ENCODE data around the gene GAL3ST3. TPM values are rescaled to one million over a fixed set of nuclear protein-coding genes. Genes with fewer than 3 reads are reported as not detected.
A peak's percentile ranks its signal among the peaks of the same experiment; 100 is the strongest.

GAL3ST3 gene
- total RNA-seq, 1 donor from 2014 or later: 1.5 TPM

- DNase-seq (ENCODE audit: missing footprints): no peak
- ATAC-seq: no peak
- intact Hi-C loops (cut with DNase I): no loop called here
These were observed 45.7 kb downstream of the GAL3ST3 start for GRCh38 chr11:66003291-66003690.

- no peak for DNase-seq (ENCODE audit: missing footprints)
- ATAC-seq: peak; percentile 84
- intact Hi-C loops (cut with DNase I): loop anchor here (1.0 kb wide), 1 partner anchor 41 kb away; the partner anchor contains the start of gene SART1
These were observed 46.2 kb downstream of the GAL3ST3 start for GRCh38 chr11:66002648-66003225.

GRCh38 chr11:66001942-66002647 lies 46.9 kb downstream of the GAL3ST3 start, which contains the start of the genes BANF1 and EIF1AD:
Gene BANF1, plus strand, starts transcription at chr11:66002503. Its CDS starts 748 bp downstream, at chr11:66003251.
Gene EIF1AD, minus strand, starts transcription at chr11:66002157. Its CDS starts 1,768 bp downstream, at chr11:66000389.
- DNase-seq (ENCODE audit: missing footprints) (peak; percentile 93), ATAC-seq (peak; percentile 93)
- intact Hi-C loops (cut with DNase I): loop anchor here (1.0 kb wide), 1 partner anchor 41 kb away; the partner anchor contains the start of gene SART1

- intact Hi-C loops (cut with DNase I): no loop called here
- ATAC-seq: no peak
- no peak for DNase-seq (ENCODE audit: missing footprints)
These were observed 51.7 kb downstream of the GAL3ST3 start for GRCh38 chr11:65997286-65997685.

GRCh38 chr11:65992056-65992455 lies 56.9 kb downstream of the GAL3ST3 start:
- intact Hi-C loops (cut with DNase I): no loop called here
- ATAC-seq: no peak
- no peak for DNase-seq (ENCODE audit: missing footprints)

Other genes starting within 250 kb of the GAL3ST3 start
- not detected for gene SNX32, start 215.2 kb downstream of the GAL3ST3 start, total RNA-seq
- gene CFL1, start 191.0 kb downstream of the GAL3ST3 start, total RNA-seq: 386 TPM
- 35.5 TPM for gene MUS81, start 188.7 kb downstream of the GAL3ST3 start, total RNA-seq
- 83.1 TPM for gene EFEMP2, start 176.4 kb downstream of the GAL3ST3 start, total RNA-seq
- gene CTSW, start 169.3 kb downstream of the GAL3ST3 start, total RNA-seq: 1.1 TPM
- 44.7 TPM for gene FIBP, start 160.7 kb downstream of the GAL3ST3 start, total RNA-seq
- 29.6 TPM for gene CCDC85B, start 158.5 kb downstream of the GAL3ST3 start, total RNA-seq
- gene FOSL1, start 148.8 kb downstream of the GAL3ST3 start, total RNA-seq: 0.27 TPM
- gene C11orf68, start 130.1 kb downstream of the GAL3ST3 start, total RNA-seq: 38.5 TPM
- 110 TPM for gene DRAP1, start 129.7 kb downstream of the GAL3ST3 start, total RNA-seq
- not detected for gene TSGA10IP, start 103.7 kb downstream of the GAL3ST3 start, total RNA-seq
- gene SART1, start 87.4 kb downstream of the GAL3ST3 start, total RNA-seq: 29.9 TPM
- gene EIF1AD, start 47.0 kb downstream of the GAL3ST3 start, total RNA-seq: 18.0 TPM
- 248 TPM for gene BANF1, start 46.7 kb downstream of the GAL3ST3 start, total RNA-seq
- not detected for gene CST6, start 37.2 kb downstream of the GAL3ST3 start, total RNA-seq
- gene CATSPER1, start 22.7 kb downstream of the GAL3ST3 start, total RNA-seq: not detected
- 71.8 TPM for gene SF3B2, start 3.2 kb upstream of the GAL3ST3 start, total RNA-seq
- 50.7 TPM for gene PACS1, start 21.1 kb upstream of the GAL3ST3 start, total RNA-seq
- gene KLC2, start 208.5 kb upstream of the GAL3ST3 start, total RNA-seq: 35.3 TPM
- 125 TPM for gene RAB1B, start 219.5 kb upstream of the GAL3ST3 start, total RNA-seq
- gene CNIH2, start 229.0 kb upstream of the GAL3ST3 start, total RNA-seq: not detected
- gene YIF1A, start 240.0 kb upstream of the GAL3ST3 start, total RNA-seq: 48.7 TPM
- 0.14 TPM for gene TMEM151A, start 242.7 kb upstream of the GAL3ST3 start, total RNA-seq

All from Right ventricle myocardium inferior (tissue), 1 donor.